Chondrocyte (in vitro differentiated cells): ENCODE results near the gene THUMPD1. TPM values are rescaled to one million over a fixed set of nuclear protein-coding genes. Genes with fewer than 3 reads are reported as not detected.
"Not testable (repeated sequence)": the region's sequence is repeated elsewhere in the genome, so short reads cannot be mapped to it uniquely, and the experiment has no call there.

ENCODE experiments used
- DNase-seq: peaks from one replicate; pipeline ENCODE4 v3.0.0; 2021; ENCODE audit warnings: mixed read lengths, low spot score
- H3K27ac Mint-ChIP-seq: one replicate; pipeline ENCODE4 v1.8.0; 2021; ENCODE audit warnings: mild to moderate bottlenecking, moderate library complexity, mixed read lengths; ENCODE audit not compliant: unreplicated experiment
- H3K27me3 Mint-ChIP-seq: 2 replicates; pipeline ENCODE4 v1.8.0; 2021; ENCODE audit warnings: low read depth, mixed read lengths
- H3K36me3 Mint-ChIP-seq: 2 replicates; pipeline ENCODE4 v1.8.0; 2021; ENCODE audit warnings: low read depth, mixed read lengths
- H3K4me1 Mint-ChIP-seq: 2 replicates; pipeline ENCODE4 v1.8.0; 2021; ENCODE audit warnings: low read depth, mild to moderate bottlenecking, mixed read lengths
- H3K4me3 Mint-ChIP-seq: one replicate; pipeline ENCODE4 v1.8.0; 2021; ENCODE audit warnings: mild to moderate bottlenecking, moderate library complexity, mixed read lengths; ENCODE audit not compliant: unreplicated experiment
- H3K9me3 Mint-ChIP-seq: 2 replicates; pipeline ENCODE4 v1.8.0; 2021; ENCODE audit warnings: low read depth, mixed read lengths
- total RNA-seq: library from RNA; stranded (reverse); gene quantifications from 3 replicates; pipeline ENCODE4 v1.2.1, GENCODE V29; 2021
- TF ChIP-seq, protein P1 (sequence below): fragments of 200-600 bp; sonication (generic); IDR thresholded peaks from 2 replicates; pipeline ENCODE4 v1.5.0; 2021; ENCODE audit warnings: antibody characterized with exemption, mild to moderate bottlenecking, moderate library complexity

Gene THUMPD1
- total RNA-seq, 1 donor from 2014 or later = 44.3 TPM

GRCh38 chr16:20766294-20766693 lies 24.7 kb upstream of the THUMPD1 start:
- TF ChIP-seq, protein P1, sequence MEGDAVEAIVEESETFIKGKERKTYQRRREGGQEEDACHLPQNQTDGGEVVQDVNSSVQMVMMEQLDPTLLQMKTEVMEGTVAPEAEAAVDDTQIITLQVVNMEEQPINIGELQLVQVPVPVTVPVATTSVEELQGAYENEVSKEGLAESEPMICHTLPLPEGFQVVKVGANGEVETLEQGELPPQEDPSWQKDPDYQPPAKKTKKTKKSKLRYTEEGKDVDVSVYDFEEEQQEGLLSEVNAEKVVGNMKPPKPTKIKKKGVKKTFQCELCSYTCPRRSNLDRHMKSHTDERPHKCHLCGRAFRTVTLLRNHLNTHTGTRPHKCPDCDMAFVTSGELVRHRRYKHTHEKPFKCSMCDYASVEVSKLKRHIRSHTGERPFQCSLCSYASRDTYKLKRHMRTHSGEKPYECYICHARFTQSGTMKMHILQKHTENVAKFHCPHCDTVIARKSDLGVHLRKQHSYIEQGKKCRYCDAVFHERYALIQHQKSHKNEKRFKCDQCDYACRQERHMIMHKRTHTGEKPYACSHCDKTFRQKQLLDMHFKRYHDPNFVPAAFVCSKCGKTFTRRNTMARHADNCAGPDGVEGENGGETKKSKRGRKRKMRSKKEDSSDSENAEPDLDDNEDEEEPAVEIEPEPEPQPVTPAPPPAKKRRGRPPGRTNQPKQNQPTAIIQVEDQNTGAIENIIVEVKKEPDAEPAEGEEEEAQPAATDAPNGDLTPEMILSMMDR = no peak
- H3K27me3 Mint-ChIP-seq = peaks cover 5% of the 10 kb centered on the region
- no peaks in the 10 kb centered on the region for H3K36me3 Mint-ChIP-seq
- peaks cover 12% of the 10 kb centered on the region for H3K4me1 Mint-ChIP-seq
- H3K4me3 Mint-ChIP-seq = no peak overlapping the region
- DNase-seq = no peak
- H3K27ac Mint-ChIP-seq = no peak overlapping the region
- peaks cover 8% of the 10 kb centered on the region for H3K9me3 Mint-ChIP-seq

GRCh38 chr16:20765732-20766131 lies 24.1 kb upstream of the THUMPD1 start:
- H3K4me3 Mint-ChIP-seq = no peak overlapping the region
- H3K9me3 Mint-ChIP-seq = peaks cover 8% of the 10 kb centered on the region
- H3K36me3 Mint-ChIP-seq = no peaks in the 10 kb centered on the region
- peaks cover 12% of the 10 kb centered on the region for H3K4me1 Mint-ChIP-seq
- H3K27ac Mint-ChIP-seq = no peak overlapping the region
- TF ChIP-seq, protein P1 = no peak
- DNase-seq = no peak
- H3K27me3 Mint-ChIP-seq = peaks cover 7% of the 10 kb centered on the region

DNA sequence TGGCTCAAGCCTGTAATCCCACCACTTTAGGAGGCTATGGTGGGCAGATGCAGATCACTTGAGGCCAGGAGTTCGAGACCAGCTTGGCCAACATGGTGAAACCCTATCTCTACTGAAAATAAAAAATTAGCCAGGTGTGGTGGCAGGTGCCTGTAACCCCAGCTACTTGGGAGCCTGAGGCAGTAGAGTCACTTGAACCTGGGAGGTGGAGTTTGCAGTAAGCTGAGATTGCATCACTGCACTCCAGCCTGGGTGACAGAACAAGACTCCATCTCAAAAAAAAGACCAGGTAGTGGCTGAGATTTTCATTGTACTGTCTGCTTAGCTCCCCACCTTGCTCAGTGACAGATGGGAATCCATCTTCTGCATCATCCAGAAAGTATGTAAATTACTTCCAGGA lies 22.8 kb upstream of the THUMPD1 start:
- H3K27ac Mint-ChIP-seq, H3K36me3 Mint-ChIP-seq, H3K9me3 Mint-ChIP-seq, DNase-seq, H3K4me3 Mint-ChIP-seq: not testable (repeated sequence)
- peaks cover 13% of the 10 kb centered on the region for H3K27me3 Mint-ChIP-seq
- H3K4me1 Mint-ChIP-seq = peaks cover 12% of the 10 kb centered on the region

DNA sequence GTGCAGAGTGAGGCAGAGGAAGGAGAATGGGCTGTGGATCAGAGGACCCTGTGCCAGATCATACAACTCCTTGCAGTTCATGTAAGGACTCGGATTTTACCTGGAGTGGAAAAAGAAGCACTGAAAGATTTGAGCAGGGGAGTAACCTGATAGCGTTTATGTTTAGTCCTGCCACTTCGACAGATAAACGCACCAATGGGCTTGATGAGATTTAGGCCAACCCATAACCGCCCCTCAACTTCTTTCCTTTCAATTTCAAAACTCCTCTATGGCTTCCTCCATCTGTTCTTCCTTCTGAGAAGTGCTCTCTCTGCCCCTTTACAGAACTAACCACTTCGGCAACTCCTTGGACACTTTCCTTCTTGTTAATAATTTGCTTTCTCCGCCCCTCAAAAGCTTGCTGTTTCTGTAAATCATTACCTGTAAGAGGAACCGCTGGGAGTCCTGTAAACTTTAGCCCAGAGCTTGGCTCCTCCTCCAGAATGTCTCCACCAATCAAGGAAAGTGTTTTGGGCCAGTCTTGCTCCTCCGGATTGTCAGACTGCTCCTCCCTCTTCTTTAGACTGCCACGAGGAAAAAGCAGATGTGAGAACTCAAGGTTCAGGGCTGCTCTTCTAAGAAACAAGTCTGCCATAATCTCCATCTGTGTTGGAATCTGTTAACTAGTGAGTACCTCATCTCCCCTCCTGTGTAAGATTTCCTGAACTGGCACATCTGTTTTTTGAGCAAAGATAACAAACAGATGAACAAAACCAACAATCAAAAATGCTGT lies 22.0 kb upstream of the THUMPD1 start, which contains the start of gene ACSM3:
TSS of gene ACSM3 (plus strand) at position 554 of the 772 bp plus-strand sequence. CDS start 6,021 bp downstream, outside the sequence.
- Mint-ChIP-seq H3K27me3 (peaks cover 13% of the 10 kb centered on the region), H3K9me3 (peaks cover 8% of the 10 kb centered on the region), H3K36me3 (no peaks in the 10 kb centered on the region), H3K27ac (peak within 1 kb of the TSS; percentile 84), H3K4me3 (peak within 1 kb of the TSS; percentile 82), H3K4me1 (peaks cover 12% of the 10 kb centered on the region)
- no peak for DNase-seq
- TF ChIP-seq, protein P1 = no peak

DNA sequence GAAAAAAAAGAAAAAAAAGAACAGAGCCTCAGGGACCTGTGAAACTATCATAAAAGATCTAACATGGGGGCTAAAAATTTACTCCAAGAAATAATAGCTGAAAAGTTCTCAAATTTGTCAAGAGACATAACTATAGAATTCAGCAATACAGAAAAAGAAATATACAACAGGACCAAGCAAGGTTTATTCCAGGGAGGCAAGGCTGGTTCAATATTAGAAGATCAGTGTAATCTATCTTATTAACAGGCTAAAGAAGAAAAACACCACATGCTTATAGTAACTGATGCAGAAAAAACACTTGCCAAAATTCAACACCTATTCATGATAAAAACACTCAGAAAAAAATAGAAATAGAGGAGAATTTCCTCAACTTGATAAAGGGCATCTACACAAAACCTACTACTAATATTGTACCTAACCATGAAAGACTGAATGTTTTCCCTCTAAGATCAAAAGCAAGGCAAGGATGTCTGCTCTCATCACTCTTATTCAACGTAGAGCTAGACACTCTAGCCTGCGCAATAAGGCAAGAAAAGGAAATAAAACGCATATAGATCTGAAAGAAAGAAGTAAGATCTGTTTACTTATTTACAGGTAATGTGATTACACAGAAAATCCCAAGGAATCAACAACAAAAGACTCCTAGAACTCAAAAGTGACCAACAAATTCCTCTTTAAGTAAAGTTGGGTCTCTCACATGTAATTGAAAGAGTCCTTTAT lies 20.9 kb upstream of the THUMPD1 start:
- no peak overlapping the region for H3K4me3 Mint-ChIP-seq
- peaks cover 13% of the 10 kb centered on the region for H3K27me3 Mint-ChIP-seq
- H3K36me3 Mint-ChIP-seq = no peaks in the 10 kb centered on the region
- no peak overlapping the region for H3K27ac Mint-ChIP-seq
- peaks cover 12% of the 10 kb centered on the region for H3K4me1 Mint-ChIP-seq
- TF ChIP-seq, protein P1 = no peak
- peaks cover 8% of the 10 kb centered on the region for H3K9me3 Mint-ChIP-seq
- DNase-seq = no peak
